Limb (tissue), 2 donors: ENCODE measurements around the gene SLC4A11.
"Not testable (repeated sequence)": the region's sequence is repeated elsewhere in the genome, so short reads cannot be mapped to it uniquely, and the experiment has no call there.

Source experiments
- DNase-seq, 2 donors: peaks; one replicate each; pipeline ENCODE4 v3.0.0-alpha.2; 2016; ENCODE audit errors: extremely low spot score in 2 of 2

The SLC4A11 gene

GRCh38 chr20:3228750-3229032, 10.3 kb downstream of the SLC4A11 start:
- no peak for DNase-seq

- DNase-seq = no peak
Measured at GRCh38 chr20:3227936-3228749, 10.8 kb downstream of the SLC4A11 start.

GRCh38 chr20:3227506-3227905, 11.5 kb downstream of the SLC4A11 start:
- no peak for DNase-seq

- no peak for DNase-seq
Measured at GRCh38 chr20:3226864-3227263, 12.1 kb downstream of the SLC4A11 start.

- DNase-seq = no peak
Measured at GRCh38 chr20:3226093-3226492, 12.9 kb downstream of the SLC4A11 start.

- DNase-seq = no peak
Measured at GRCh38 chr20:3224681-3225421, 14.1 kb downstream of the SLC4A11 start.

GRCh38 chr20:3223994-3224680, 14.9 kb downstream of the SLC4A11 start:
- no peak for DNase-seq

- no peak for DNase-seq
Measured at GRCh38 chr20:3223651-3223993, 15.4 kb downstream of the SLC4A11 start.

GRCh38 chr20:3222635-3223600, 16.1 kb downstream of the SLC4A11 start:
- DNase-seq = no peak

- DNase-seq = no peak
Measured at GRCh38 chr20:3221398-3222226, 17.4 kb downstream of the SLC4A11 start.

- DNase-seq = peak in 1 of 2 donors; percentile 69
Measured at GRCh38 chr20:3218307-3218988, 20.5 kb downstream of the SLC4A11 start.

GRCh38 chr20:3215359-3215917, 23.6 kb downstream of the SLC4A11 start:
- DNase-seq = not testable (repeated sequence)

- no peak for DNase-seq
Measured at GRCh38 chr20:3213226-3213625, 25.8 kb downstream of the SLC4A11 start.

- no peak for DNase-seq
Measured at GRCh38 chr20:3210346-3210745, 28.6 kb downstream of the SLC4A11 start.

- DNase-seq = no peak
Measured at GRCh38 chr20:3209946-3210317, 29.1 kb downstream of the SLC4A11 start.

- DNase-seq = peak; percentile 64 to 79
Measured at GRCh38 chr20:3209257-3209945, 29.6 kb downstream of the SLC4A11 start, which contains the start of gene ITPA. TSS of gene ITPA (plus strand) at chr20:3209498. CDS start at chr20:3209552, 54 bp downstream.

- DNase-seq = peak in 1 of 2 donors; percentile 18
Measured at GRCh38 chr20:3208786-3209256, 30.2 kb downstream of the SLC4A11 start.

- peak; percentile 77 to 93 for DNase-seq
Measured at GRCh38 chr20:3204124-3204794, 34.7 kb downstream of the SLC4A11 start, which contains the start of gene DDRGK1. TSS of gene DDRGK1 (minus strand) at chr20:3204682. CDS start at chr20:3204627, 55 bp downstream.
